Measurements from ENCODE around the gene PCLO. TPM values are rescaled to one million over a fixed set of nuclear protein-coding genes. Genes with fewer than 3 reads are reported as not detected.

PCLO gene
- total and polyA plus RNA-seq, 2 of the 8 experiments (the other 6 are each of a cell fraction or from before 2014, with no cell fraction given): 1.5 to 3.2 TPM

GRCh38 chr7:82897500-82897899, 265.2 kb downstream of the PCLO start:
- Histone ChIP-seq H3K27me3 (replicated peaks in 1 of 4; ENCODE audit: control insufficient read depth in 3 of 4, extremely low read depth in 1 of 4, insufficient read depth in 3 of 4, low read length in 3 of 4) (no peaks in the 10 kb centered on the region), H3K4ac (replicated peaks; ENCODE audit: insufficient read length, low read depth, low read length) (no peak overlapping the region), H2BK5ac (ENCODE audit: low read depth, low read length) (no peak overlapping the region), H3K4me1 (replicated peaks in 1 of 4; ENCODE audit: control insufficient read depth in 3 of 4, insufficient read depth in 4 of 4, low read length in 3 of 4) (no peaks in the 10 kb centered on the region), H2AK5ac (ENCODE audit: low read depth, low read length) (no peak overlapping the region), H3K23ac (ENCODE audit: insufficient read length) (no peak overlapping the region), H4K8ac (ENCODE audit: extremely low read depth, insufficient read depth, low read length) (no peak overlapping the region), H3K79me2 (ENCODE audit: control insufficient read depth in 1 of 2, insufficient read depth in 2 of 2, low read length in 2 of 2) (no peaks in the 10 kb centered on the region), H4K5ac (ENCODE audit: insufficient read length, low read depth, low read length) (no peak overlapping the region), H3K56ac (replicated peaks; ENCODE audit: insufficient read length, low read depth, low read length) (no peak overlapping the region), H4K91ac (replicated peaks; ENCODE audit: insufficient read length, low read length) (no peak overlapping the region), H3K23me2 (ENCODE audit: low read depth, low read length) (no peaks in the 10 kb centered on the region), H2BK20ac (ENCODE audit: low read length) (no peak overlapping the region), H4K20me1 (replicated peaks in 1 of 2; ENCODE audit: control insufficient read depth in 1 of 2, insufficient read depth in 2 of 2, low read length in 2 of 2) (no peaks in the 10 kb centered on the region), H2BK120ac (replicated peaks; ENCODE audit: low read depth, low read length) (no peak overlapping the region), H2AFZ (ENCODE audit: low read length) (no peak overlapping the region), H2BK15ac (ENCODE audit: low read length) (no peak overlapping the region), H2BK12ac (ENCODE audit: low read depth, low read length) (no peak overlapping the region), H3K9me3 (ENCODE audit: insufficient read depth in 2 of 2, low read depth in 1 of 2, low read length in 1 of 2) (no peaks in the 10 kb centered on the region), H3K4me3 (ENCODE audit: extremely low read depth in 1 of 4, insufficient read depth in 2 of 4, low read depth in 3 of 4, low read length in 4 of 4) (no peak overlapping the region), H3K14ac (ENCODE audit: insufficient read length) (no peak overlapping the region), H3K18ac (ENCODE audit: extremely low read depth, low read length) (no peak overlapping the region), H3K79me1 (ENCODE audit: low read depth, low read length) (no peaks in the 10 kb centered on the region), H3K27ac (ENCODE audit: low read depth, low read length) (no peak overlapping the region), H3K9ac (replicated peaks in 1 of 4; ENCODE audit: extremely low read depth in 1 of 4, low read depth in 3 of 4, low read length in 3 of 4) (no peak overlapping the region), H3K36me3 (ENCODE audit: control insufficient read depth in 2 of 4, insufficient read depth in 4 of 4, low read length in 3 of 4) (no peaks in the 10 kb centered on the region), H3K4me2 (ENCODE audit: insufficient read depth in 1 of 2, low read depth in 2 of 2, low read length in 2 of 2) (no peak overlapping the region)
- ChIA-PET CTCF (ENCODE audit: partially characterized antibody) (interaction anchor here (0.7 kb wide), 1 partner anchor 8 kb away, joined by 4 read pairs; no protein-coding TSS in a partner anchor), POLR2A (ENCODE audit: partially characterized antibody) (no interaction called here)
- WGBS, 2 experiments (ENCODE audit: extremely low coverage in 1 of 2, insufficient coverage in 1 of 2, insufficient read length in 1 of 2, insufficient replicate concordance in 2 of 2, low coverage in 1 of 2, low lambda C conversion rate in 2 of 2, missing lambda C conversion rate in 1 of 2): 91% methylated on average over 3 of the region's 3 CpGs; no CpG with 5 or more reads in 1 of the 2 experiments
- DNase-seq (ENCODE audit: low read depth in 1 of 2, low spot score in 2 of 2) (no peak), FAIRE-seq (no peak)
- no peak for TF ChIP-seq CTBP2 (IDR thresholded peaks at IDR 0.05; ENCODE audit: borderline replicate concordance, insufficient read depth, insufficient read length, low read length)
- no peak for TF ChIP-seq JUND (IDR thresholded peaks at IDR 0.05; ENCODE audit: low read length)
- no peak for TF ChIP-seq CBX8 (IDR thresholded peaks at IDR 0.05; ENCODE audit: borderline replicate concordance, low read depth, low read length)
